ENCODE data around the gene SEZ6L2.
"Not testable (repeated sequence)": the region's sequence is repeated elsewhere in the genome, so short reads cannot be mapped to it uniquely, and the experiment has no call there.

SEZ6L2 gene

GRCh38 chr16:29909851-29910250 is 10.5 kb upstream of the SEZ6L2 start:
- DNase-seq, result not testable (repeated sequence)

- DNase-seq, result no peak
Observed at GRCh38 chr16:29909391-29909790, 10.0 kb upstream of the SEZ6L2 start.

- DNase-seq, result no peak
Observed at GRCh38 chr16:29908719-29909220, 9.4 kb upstream of the SEZ6L2 start.

- DNase-seq, result no peak
Observed at GRCh38 chr16:29907973-29908372, 8.6 kb upstream of the SEZ6L2 start.

GRCh38 chr16:29906520-29907244 is 7.3 kb upstream of the SEZ6L2 start:
- DNase-seq, result no peak

GRCh38 chr16:29905668-29906067 is 6.3 kb upstream of the SEZ6L2 start:
- no peak for DNase-seq

- DNase-seq, result no peak
Observed at GRCh38 chr16:29904947-29905346, 5.6 kb upstream of the SEZ6L2 start.

GRCh38 chr16:29903590-29903989 is 4.2 kb upstream of the SEZ6L2 start:
- no peak for DNase-seq

GRCh38 chr16:29901607-29901945 is 2.2 kb upstream of the SEZ6L2 start:
- no peak for DNase-seq

GRCh38 chr16:29900888-29901606 is 1.7 kb upstream of the SEZ6L2 start:
- DNase-seq, result no peak

- peak; percentile 73 for DNase-seq
Observed at GRCh38 chr16:29900102-29900887, 945 bp upstream of the SEZ6L2 start, which contains the start of gene ASPHD1. Gene ASPHD1 (plus strand): TSS chr16:29900488. CDS start chr16:29900972, 484 bp downstream.

GRCh38 chr16:29898804-29899515 is 390 bp downstream of the SEZ6L2 start:
- no peak for DNase-seq

GRCh38 chr16:29898135-29898803 is 1.1 kb downstream of the SEZ6L2 start:
- DNase-seq, result no peak

- no peak for DNase-seq
Observed at GRCh38 chr16:29897333-29897732, 2.0 kb downstream of the SEZ6L2 start.

GRCh38 chr16:29896841-29897240 is 2.5 kb downstream of the SEZ6L2 start:
- DNase-seq, result no peak

GRCh38 chr16:29894352-29894751 is 5.0 kb downstream of the SEZ6L2 start:
- no peak for DNase-seq

- no peak for DNase-seq
Observed at GRCh38 chr16:29893553-29893952, 5.8 kb downstream of the SEZ6L2 start.

- no peak for DNase-seq
Observed at GRCh38 chr16:29892458-29892813, 6.9 kb downstream of the SEZ6L2 start.

- no peak for DNase-seq
Observed at GRCh38 chr16:29891525-29892457, 7.6 kb downstream of the SEZ6L2 start.

- DNase-seq, result not testable (repeated sequence)
Observed at GRCh38 chr16:29889372-29889771, 10.0 kb downstream of the SEZ6L2 start.

GRCh38 chr16:29883987-29884386 is 15.4 kb downstream of the SEZ6L2 start:
- no peak for DNase-seq
